ENCODE measurements around the gene MT1E. TPM values are rescaled to one million over a fixed set of nuclear protein-coding genes. Genes with fewer than 3 reads are reported as not detected.
"Not testable (repeated sequence)": the region's sequence is repeated elsewhere in the genome, so short reads cannot be mapped to it uniquely, and the experiment has no call there.

The MT1E gene
- polyA plus RNA-seq, 1 donor = 26.6 TPM

DNA sequence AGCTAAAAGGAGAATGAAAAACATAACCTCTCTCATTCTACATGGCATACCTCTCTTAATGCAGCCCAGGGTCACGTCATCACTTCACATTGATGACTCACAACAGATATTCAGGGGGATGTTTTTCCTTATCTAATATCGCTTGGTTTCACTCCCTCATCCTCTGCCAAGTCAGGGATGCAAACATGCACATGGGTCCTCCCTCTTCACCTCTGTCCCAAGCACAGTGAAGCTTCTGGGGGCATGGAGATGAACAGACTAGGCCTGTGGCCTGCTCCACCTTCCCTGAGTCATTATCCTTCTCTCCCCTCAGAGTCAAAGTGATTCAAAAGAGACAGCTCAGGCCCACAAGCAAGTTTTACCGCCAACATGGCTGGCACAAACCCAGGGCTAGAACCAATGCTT lies 19.5 kb upstream of the MT1E start:
- no peak for DNase-seq

DNA sequence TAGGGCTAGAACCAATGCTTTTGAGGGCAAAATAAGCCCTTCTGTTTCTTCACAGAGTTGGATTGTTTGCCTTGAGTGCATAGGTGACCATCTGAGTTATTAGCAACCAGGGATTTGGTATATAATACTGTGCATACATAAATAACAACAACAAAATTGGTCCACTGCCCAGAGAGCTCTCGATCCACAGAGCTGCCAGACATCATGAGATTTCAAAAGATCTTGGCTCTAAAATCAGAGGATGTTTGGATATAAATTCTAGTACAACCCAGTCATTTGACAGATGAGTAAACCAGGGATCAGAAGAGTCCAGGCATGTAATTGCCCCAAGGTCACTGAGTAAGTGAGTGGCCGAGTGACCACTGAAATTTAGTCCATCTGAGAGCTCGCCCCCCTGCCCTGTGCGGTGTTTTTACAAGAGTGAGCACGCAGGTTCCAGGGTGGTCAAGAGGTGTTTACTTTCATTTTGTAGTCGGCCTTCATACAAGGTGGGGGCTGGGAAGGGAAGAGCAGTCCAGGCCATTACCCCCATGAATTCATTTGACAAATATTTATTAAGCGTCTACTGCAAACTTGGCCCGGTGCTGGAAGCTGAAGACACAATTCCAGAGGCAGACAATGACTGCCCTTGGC lies 19.0 kb upstream of the MT1E start:
- peak; percentile 61 for DNase-seq

DNA sequence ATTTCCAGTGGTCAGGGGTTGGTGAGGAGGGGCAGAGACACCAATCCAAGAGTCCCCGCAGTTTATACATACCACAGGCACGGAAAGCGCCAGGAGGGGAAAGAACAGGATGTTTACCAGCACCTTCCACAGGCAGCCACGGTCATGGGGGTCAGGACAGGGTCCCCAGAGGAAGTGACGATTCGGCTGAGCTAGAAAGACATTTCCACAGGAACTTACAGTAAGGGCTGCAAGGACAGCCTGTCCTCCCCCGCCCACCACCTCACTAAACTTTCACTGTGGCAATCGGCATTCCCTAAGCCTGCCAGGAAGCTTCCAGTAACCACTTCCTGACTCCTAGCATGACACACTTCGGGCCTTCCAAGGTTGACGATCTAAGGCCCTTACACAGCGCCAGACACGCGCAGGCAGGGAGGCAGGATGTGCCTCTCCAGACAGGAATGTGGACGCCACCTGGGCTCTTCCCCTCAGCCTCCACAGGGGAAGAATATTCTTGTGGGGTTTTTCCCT lies 18.4 kb upstream of the MT1E start:
- DNase-seq = no peak

DNA sequence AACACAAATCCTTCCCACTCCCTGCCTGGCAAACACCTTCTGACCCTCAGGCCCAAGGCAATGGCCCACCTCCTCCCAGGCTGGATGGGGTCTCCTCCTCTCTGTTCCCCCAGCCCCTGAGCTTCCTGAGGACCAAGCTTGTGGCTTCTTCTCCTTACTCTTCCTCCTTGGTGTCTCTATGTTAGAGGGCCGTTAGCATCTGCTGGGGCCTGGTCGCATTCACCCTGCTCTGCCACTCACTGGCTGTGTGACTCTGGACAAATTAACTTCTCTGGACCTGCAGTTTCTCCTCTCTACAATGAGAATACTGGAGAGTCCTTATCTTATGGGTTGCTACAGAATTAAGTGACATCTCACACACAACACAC lies 17.9 kb upstream of the MT1E start:
- no peak for DNase-seq

DNA sequence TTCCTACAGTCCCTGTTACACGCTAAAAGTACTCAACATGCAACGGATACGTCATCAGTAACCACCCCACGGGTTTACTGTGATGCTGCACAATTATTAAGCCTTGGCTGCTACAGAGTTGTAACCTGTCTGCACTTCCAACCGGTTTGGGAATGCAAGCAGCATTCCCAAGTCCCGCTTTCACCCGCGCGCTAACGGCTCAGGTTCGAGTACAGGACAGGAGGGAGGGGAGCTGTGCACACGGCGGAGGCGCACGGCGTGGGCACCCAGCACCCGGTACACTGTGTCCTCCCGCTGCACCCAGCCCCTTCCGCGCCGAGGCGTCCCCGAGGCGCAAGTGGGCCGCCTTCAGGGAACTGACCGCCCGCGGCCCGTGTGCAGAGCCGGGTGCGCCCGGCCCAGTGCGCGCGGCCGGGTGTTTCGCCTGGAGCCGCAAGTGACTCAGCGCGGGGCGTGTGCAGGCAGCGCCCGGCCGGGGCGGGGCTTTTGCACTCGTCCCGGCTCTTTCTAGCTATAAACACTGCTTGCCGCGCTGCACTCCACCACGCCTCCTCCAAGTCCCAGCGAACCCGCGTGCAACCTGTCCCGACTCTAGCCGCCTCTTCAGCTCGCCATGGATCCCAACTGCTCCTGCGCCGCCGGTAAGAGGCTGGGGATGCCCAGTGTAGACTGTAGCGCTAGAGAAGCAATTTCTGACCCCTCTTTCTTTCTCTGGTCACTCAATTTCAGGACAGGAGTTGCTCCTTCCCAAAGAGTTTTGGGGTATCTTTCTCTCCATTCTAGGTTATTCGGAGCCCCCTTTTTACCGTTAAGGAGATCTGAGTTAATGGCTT lies 17.3 kb upstream of the MT1E start, which contains the start of gene MT2A:
Gene MT2A, plus strand, starts transcription at position 542 of the 833 bp plus-strand sequence. Its CDS starts 72 bp downstream, at position 614.
- peak; percentile 87 for DNase-seq

DNA sequence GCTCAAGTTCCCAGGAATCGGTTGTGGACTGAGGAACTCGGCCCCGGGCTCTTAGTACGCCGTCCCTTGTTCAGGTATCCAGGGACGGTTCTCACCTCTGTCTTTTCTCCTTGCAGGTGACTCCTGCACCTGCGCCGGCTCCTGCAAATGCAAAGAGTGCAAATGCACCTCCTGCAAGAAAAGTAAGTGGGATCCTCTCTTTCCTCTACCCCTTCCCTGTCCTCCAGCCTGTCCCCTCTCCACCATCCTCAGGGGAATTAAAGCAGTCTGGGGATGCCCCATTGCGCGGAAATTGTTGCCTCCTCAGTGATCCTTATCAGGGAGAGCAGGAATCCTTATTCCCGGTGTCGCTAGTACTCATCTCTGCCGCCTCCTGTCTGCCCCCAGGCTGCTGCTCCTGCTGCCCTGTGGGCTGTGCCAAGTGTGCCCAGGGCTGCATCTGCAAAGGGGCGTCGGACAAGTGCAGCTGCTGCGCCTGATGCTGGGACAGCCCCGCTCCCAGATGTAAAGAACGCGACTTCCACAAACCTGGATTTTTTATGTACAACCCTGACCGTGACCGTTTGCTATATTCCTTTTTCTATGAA lies 16.6 kb upstream of the MT1E start:
- no peak for DNase-seq

DNA sequence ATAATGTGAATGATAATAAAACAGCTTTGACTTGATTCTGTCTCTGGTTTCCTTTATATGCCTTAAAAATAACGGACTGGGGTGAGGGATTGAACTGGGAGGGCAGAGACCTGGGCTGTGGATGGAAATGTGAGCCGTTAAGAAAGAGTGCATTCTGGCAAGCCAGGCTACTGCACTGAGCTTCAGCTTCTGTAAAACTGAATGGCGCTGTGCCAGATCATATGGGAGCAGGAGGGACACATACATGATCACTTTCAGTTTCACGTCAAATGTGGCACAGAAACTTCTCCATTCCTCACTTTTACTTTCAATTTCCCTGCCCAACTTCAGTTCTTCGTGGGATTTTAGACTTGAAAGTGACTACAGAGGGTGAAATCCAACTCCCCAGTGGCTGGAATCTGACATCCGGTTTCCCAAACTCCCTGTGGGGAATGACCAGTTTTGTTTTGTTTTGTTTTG lies 16.1 kb upstream of the MT1E start:
- peak; percentile 68 for DNase-seq

DNA sequence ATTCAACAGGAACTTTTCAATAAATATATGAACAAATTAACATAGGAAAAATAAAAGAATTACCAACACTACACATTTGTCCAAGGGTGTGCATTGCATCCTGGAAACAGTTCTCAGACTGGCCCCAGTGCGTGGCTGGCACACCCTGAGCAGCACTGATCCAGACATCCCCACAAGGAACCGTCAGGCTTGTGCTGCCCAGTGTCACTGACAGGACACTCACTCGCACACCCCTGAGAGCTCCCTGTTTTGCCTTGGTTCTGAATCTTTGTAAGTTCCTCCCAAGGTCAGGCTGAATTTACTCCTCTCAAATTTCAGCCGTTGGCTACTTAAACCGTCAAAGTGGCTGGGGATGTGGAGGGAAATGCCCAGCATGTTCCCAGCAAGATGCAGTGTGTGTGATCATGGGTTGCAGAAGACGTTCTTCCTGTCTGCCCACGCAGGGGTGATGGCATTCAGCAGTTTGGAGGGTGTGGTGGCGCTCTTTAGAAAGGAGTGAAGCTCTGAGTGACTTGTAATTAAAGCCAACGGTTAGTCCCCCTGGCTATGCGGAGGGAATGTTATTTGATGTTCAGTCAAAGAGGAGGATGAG lies 15.5 kb upstream of the MT1E start:
- DNase-seq = no peak

DNA sequence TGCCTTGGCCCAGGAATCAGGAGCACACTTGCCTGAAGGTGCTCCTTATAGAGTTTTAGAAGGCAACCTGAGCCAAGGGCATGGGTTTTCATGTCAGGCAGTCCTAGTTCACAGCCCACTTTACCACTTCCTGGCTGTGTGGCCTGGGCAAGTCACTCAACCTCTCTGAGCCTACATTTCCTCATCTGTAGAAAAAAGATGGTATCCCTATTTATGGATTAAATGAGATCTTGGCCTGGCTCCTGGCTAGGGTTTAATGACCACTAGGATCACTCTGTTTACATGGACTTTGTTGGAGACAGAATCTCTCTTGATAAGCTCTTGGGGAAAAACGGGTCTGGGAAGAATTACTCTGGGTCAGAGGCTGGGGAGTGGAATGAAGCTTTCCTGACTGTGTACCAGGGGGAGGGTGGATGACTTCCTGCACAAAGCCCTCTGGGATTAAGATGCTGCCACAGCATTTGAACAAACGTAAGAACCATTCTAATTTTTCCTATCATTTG lies 14.9 kb upstream of the MT1E start:
- no peak for DNase-seq

DNA sequence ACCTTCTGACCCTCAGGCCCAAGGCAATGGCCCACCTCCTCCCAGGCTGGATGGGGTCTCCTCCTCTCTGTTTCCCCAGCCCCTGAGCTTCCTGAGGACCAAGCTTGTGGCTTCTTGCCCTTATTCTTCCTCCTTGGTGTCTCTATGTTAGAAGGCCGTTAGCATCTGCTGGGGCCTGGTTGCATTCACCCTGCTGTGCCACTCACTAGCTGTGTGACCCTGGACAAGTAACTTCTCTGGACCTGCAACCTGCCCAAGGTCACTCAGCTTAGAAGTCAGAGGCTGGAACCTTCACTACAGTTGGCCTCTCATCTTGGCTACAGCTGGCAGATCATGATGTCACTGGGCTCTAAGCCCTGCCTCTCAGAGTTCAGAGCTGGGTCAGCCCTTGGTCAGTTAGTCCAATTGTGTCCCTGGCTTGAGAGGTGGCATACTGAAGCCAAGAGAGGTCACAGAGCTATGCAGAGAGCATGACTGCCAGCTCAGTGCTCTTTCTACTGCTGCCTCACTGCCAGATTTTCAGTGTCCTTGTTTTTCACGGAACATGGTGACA lies 14.2 kb upstream of the MT1E start:
- DNase-seq = no peak

DNA sequence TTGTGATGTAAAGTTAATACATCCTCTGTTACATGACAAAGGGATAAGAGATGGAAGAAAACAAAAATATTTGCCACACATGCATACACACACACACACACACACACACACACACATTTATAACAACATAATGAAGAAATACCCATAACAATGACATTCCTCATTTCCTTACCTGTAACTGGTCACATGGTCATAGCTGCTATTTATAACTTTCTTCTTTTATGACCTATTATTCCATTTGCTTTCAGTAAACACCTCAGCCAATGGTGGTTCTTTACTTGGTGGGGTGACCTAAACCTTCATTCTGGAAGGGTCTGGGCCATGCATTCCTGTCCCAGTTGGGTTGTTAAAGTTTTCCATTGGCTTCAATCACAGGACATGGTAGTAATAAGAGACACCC lies 11.9 kb upstream of the MT1E start:
- DNase-seq = no peak

DNA sequence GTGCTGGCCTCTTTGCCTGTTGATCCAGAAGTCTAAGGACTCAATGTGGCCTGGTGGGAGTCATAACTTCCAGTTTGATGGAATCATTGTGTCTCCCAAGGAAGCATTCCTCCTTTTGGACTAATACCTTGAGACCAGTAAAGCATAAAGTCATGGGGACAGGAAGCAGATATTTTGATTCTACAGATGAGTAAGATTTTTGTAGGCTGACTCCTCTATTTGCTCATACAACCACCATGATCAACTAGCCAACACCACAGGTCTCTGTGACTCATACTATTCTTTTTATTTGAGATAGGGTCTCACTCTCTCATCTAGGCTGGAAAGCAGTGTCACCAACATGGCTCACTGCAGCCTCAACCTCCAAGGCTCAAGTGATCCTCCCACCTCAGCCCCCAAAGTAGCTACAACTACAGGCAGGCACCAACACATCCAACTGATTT lies 11.0 kb upstream of the MT1E start:
- DNase-seq = no peak

DNA sequence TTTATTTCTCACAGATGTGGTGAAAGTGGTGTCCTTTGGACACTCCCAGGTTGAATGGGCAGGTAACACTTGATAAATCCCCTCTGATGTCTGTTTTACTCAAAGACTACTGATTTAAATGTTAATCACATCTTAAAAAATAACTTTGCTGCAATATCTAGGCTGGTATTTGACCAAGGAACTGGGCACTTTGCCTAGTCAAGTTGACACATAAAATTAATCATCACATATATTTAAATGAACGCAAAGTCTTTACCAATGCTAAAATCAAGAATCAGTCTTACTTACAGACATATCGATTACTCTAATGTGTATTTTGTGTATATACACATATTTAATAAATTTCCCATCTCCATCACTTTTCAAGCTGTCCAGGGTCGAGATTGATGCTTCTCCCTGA lies 10.2 kb upstream of the MT1E start:
- no peak for DNase-seq

DNA sequence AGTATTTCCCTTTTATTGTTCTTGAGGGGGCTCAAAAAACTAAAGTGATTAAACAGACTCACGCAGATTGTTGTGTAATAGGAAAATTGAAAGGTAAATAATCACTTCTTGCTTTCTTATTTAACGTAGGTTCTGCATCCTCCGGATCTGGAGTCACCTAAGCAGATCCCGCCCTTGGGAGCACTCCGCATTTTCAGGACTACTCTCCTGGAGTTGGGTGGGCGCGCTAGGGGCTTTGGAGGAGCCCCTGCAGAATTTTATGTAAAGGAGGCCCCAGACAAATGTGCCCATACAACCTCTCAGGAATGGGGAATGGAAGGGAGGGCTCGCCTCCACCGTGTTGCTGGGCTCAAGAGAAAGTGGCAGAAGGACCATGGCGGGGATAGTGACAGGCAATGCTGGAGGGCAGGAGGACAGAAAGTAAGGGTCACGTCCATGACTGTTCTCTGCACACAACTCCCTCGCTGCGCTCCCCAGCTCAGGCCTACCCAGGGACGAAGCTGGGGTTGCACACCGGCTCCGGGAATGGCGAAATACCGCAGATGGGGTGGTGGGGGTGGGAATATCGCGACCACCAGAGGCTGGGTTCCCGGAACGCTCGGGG lies 8.9 kb upstream of the MT1E start:
- DNase-seq = no peak

DNA sequence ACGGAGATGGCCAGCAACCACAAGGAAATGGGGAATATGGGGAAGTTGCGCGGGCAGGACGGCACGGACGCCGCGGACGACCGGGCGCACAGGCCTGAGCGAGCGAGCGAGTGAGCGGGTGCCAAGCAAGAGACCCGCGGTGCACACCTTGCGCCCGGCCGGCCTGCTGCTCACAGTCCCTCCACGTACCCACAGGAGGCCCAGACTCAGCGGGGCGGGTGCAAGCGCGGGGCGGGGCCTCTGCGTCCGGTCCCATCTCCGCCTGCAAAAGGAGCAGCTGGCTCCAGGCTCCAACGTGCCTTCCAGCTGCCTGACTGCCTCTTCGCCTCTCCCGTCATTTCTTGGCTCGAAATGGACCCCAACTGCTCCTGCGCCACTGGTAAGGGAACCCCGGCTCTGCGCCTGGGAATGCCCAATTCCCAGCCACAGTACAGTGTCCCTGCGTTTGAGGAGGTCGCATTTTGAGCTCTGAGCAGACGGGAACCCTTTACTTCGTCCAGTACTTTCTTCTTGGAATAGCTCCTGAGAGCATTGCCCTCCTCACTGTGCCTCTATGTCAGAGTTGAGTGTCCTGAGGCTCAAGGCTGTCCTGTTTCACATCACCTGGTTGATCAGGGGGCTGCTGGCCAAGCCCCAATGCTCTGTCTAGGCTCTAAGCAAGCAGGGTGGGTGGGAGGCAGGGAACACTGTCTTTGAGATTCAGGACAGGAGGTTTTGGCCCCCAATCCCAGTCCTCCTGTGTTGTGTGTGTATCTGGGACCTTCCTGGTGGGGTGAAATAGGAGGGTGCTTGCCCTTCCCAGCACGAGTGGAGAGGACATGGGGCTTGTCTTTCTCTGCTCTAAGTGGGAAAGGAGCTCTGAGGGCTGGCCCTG lies 8.1 kb upstream of the MT1E start:
- no peak for DNase-seq

DNA sequence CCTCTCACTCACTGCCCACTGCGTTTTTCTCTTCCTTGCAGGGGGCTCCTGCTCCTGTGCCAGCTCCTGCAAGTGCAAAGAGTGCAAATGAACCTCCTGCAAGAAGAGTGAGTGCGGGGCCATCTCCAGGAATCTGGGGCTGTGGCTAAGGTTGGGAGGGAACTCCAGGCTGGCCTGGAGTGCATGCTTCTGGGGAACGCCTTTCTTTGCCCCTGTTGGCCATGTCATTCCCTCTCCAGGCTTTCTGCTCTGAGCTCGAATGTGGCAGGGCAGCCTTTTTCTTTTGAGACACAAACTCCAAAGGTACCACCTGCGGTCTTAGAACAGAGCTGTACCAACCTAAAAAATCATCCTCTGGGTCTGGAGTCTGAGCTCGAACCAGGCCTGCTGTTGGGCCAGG lies 7.4 kb upstream of the MT1E start:
- DNase-seq = no peak

DNA sequence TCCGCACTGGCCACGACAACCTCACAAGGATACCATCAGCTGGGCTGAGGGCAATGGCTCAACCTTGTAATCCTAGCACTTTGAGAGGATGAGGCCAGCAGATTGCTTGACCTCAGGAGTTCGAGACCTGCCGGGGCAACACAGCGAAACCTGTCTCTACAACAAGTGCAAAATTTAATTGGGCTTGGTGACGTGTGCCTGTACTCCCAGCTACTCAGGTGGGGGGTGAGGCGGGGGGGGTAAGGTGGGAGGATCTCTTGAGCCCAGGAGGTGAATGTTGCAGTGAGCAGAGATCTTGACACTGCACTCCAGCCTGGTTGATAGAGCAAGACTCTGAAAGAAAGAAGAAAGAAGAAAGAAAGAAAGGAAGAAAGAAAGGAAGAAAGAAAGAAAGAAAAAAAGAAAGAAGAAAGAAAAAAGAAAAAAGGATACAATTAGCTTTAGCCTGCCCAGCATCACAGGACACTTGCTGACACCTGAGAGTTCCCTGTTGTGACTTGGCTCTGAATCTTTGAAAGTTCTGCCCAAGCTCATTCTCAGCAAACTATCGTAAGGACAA lies 5.2 kb upstream of the MT1E start:
- DNase-seq = no peak

DNA sequence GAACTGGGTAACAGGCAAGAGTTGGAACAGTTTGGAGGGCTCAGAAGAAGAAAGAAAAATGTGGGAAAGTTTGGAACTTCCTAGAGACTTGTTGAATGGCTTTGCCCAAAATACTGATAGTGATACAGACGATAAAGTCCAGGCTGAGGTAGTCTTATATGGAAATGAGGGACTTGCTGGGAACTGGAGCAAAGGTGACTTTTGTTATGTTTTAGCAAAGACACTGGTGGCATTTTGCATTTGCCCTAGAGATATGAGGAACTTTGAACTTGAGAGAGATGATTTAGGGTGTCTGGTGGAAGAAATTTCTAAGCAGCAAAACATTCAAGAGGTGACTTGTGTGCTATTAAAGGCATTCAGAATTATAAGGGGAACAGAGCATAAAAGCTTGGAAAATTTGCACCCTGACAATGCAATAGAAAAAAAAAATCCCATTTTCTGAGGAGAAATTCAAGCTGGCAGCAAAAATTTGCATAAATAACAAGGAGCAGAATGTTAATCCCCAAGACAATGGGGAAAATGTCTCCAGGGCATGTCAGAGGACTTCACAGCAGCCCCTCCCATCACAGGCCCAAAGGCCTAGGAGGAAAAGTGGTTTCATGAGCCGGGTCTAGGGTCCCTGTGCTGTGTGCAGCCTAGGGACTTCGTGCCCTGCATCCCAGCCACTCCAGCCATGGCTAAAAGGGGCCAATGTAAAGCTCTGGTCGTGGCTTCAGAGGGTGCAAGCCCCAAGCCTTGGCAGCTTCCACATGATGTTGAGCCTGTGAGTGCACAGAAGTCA lies 3.7 kb upstream of the MT1E start:
- not testable (repeated sequence) for DNase-seq

DNA sequence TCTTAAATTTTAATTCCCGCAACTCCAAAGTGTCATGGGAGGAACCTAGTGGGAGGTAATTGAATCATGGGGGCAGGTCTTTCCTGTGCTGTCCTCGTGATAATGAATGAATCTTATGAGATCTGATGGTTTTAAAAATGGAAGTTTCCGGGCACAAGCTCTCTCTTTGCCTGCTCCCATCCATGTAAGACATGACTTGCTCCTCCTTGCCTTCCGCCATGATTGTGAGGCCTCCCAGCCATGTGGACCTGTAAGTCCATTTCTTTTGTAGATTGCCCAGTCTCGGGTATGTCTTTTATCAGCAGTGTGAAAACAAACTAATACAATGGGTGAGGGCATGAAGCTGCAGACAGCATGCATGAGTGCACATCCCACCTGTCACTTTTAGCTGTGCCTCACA lies 2.4 kb upstream of the MT1E start:
- DNase-seq = not testable (repeated sequence)

All from left kidney (tissue), 2 donors.